ENCODE results near the gene DDX54.

DDX54 gene

DNA sequence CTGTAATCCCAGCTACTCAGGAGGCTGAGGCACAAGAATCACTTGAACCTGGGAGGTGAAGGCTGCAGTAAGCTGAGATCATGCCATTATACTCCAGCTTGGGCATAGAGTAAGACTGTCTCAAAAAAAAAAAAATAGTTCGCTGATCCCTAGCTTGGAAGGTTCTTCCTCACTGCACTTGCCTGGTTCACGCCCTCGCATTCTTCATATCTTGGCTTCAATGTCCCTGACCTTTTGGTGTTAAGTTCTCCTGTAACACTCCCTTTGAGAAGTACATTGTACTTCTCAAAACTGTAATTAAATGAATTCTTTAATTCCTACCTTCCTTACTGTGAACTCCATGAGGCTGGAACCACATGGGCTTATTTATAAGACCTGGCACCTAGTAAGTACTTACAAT, 19.5 kb upstream of the DDX54 start:
- Histone ChIP-seq H3K9ac (ENCODE audit: low read length) (peak overlapping the region; percentile 32; the same call in 1 of the 2 replicates), H3K9me2 (ENCODE audit: low read depth, low read length) (no peaks in the 10 kb centered on the region), H3K4me3 (ENCODE audit: low read depth, low read length, poor library complexity, severe bottlenecking) (no peak overlapping the region), H4K20me1 (ENCODE audit: insufficient read depth, low read length) (no peaks in the 10 kb centered on the region), H3F3A (ENCODE audit: insufficient read depth, low read length) (0 out of 2 replicates have a peak, but pooled peaks cover 6% of the 10 kb centered on the region), H3K4me1 (ENCODE audit: insufficient read depth, low read length, severe bottlenecking) (peaks cover 75% of the 10 kb centered on the region), H3K4me2 (ENCODE audit: low read length) (no peak overlapping the region; the same call in 1 of the 2 replicates), H2AFZ (ENCODE audit: low read length) (no peak overlapping the region), H3K9me3 (ENCODE audit: low read length) (no peaks in the 10 kb centered on the region), H3K27ac (ENCODE audit: low read depth, low read length, poor library complexity, severe bottlenecking) (peak overlapping the region; percentile 94), H3K27me3 (ENCODE audit: insufficient read depth, low read length) (no peaks in the 10 kb centered on the region), H3K79me2 (ENCODE audit: insufficient read depth, low read length) (no peaks in the 10 kb centered on the region), H3K36me3 (ENCODE audit: insufficient read depth, low read length) (peaks cover 21% of the 10 kb centered on the region)
- TF ChIP-seq, protein P1, sequence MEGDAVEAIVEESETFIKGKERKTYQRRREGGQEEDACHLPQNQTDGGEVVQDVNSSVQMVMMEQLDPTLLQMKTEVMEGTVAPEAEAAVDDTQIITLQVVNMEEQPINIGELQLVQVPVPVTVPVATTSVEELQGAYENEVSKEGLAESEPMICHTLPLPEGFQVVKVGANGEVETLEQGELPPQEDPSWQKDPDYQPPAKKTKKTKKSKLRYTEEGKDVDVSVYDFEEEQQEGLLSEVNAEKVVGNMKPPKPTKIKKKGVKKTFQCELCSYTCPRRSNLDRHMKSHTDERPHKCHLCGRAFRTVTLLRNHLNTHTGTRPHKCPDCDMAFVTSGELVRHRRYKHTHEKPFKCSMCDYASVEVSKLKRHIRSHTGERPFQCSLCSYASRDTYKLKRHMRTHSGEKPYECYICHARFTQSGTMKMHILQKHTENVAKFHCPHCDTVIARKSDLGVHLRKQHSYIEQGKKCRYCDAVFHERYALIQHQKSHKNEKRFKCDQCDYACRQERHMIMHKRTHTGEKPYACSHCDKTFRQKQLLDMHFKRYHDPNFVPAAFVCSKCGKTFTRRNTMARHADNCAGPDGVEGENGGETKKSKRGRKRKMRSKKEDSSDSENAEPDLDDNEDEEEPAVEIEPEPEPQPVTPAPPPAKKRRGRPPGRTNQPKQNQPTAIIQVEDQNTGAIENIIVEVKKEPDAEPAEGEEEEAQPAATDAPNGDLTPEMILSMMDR (IDR thresholded peaks at IDR 0.05; ENCODE audit: low read length), result no peak
- TF ChIP-seq EZH2 (IDR thresholded peaks at IDR 0.05; ENCODE audit: borderline replicate concordance, low read length), result no peak

DNA sequence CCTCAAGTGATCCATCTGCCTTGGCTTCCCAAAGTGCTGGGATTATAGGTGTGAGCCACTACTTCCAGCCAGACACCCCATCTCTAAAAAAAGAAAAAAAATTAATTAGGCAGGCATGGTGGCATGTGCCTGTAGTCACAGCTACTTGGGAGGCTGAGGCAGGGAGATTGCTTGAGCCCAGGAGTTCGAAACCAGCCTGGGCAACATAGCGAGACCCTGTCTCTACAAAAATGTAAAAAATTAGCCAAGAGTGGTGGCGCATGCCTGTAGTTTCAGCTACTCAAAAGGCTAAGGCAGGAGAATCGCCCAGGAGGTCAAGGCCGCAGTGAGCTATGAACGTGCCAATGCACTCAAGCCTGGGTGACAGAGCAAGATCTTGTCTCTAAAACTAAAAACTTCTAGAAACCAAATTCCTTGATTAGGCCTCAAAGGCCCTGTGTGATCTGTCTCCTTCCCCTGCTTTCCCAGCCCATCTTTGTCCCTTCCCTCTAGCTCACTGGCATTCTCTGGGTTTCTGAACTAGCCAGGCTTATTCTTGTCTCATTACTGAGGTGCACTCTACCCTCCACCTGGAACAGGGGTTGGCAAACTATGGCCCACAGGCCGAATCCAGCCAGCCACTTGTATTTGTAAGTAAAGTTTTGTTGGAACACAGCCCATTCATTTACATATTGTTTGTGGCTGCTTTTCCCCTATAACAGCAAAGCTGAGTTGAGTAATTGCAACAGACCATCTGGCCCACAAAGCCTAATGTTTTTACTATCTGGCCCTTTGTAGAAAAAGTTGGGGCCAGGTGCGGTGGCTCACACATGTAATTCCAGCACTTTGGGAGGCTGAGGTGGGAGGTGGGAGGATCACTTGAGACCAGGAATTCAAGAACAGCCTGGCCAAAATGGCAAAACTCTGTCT, 18.8 kb upstream of the DDX54 start:
- H2AFZ ChIP-seq (ENCODE audit: low read length), result no peak overlapping the region

DNA sequence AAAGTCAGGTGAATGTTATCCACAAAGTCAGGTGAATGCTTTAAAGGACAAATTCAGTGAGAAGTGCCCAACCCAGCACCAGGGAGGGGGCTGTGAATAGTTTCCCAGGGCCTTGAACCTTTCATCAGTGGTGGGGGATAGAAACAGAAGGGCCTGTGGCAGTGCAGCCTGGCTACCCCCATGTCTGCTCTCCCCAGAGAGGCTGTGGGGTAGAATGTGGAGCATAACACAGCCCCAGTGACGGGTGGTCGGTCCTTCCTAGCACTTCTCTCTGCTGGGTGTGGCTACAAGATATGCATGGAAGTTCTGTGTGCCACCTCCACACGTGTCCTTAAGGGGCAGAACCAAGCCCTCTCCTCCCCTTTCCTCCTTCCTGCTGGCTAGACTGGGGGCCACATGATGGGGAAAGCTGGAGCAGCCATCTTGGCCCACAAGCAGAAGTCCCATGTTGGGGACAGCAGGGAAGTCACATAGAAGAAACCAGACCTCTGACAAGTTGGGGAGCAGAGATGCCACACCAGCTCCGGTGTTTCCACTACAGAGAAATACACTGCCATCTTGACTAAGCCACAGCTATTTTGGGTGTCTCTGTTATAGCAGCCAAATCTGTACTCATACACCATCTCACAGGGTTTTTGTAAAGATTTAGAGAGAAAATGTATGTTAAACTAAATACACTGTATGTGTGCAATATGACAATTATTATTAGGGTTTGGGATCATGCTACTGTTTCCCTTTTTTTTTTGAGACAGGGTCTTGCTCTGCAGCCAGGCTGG, 17.2 kb upstream of the DDX54 start:
- H3K27me3 ChIP-seq (ENCODE audit: insufficient read depth, low read length), result no peaks in the 10 kb centered on the region
- no peaks in the 10 kb centered on the region for H3F3A ChIP-seq (ENCODE audit: insufficient read depth, low read length)
- no peak overlapping the region for H3K4me3 ChIP-seq (ENCODE audit: low read depth, low read length, poor library complexity, severe bottlenecking)
- H3K27ac ChIP-seq (ENCODE audit: low read depth, low read length, poor library complexity, severe bottlenecking), result peak overlapping the region; percentile 94
- H3K4me2 ChIP-seq (ENCODE audit: low read length), result no peak overlapping the region
- H3K4me1 ChIP-seq (ENCODE audit: insufficient read depth, low read length, severe bottlenecking), result peaks cover 65% of the 10 kb centered on the region
- no peak overlapping the region; the same call in 1 of the 2 replicates for H3K9ac ChIP-seq (ENCODE audit: low read length)
- TF ChIP-seq EZH2 (IDR thresholded peaks at IDR 0.05; ENCODE audit: borderline replicate concordance, low read length), result no peak
- TF ChIP-seq, protein P1 (IDR thresholded peaks at IDR 0.05; ENCODE audit: low read length), result no peak
- H3K9me3 ChIP-seq (ENCODE audit: low read length), result no peaks in the 10 kb centered on the region
- no peak overlapping the region for H2AFZ ChIP-seq (ENCODE audit: low read length)
- no peaks in the 10 kb centered on the region for H4K20me1 ChIP-seq (ENCODE audit: insufficient read depth, low read length)
- H3K9me2 ChIP-seq (ENCODE audit: low read depth, low read length), result no peaks in the 10 kb centered on the region
- H3K79me2 ChIP-seq (ENCODE audit: insufficient read depth, low read length), result no peaks in the 10 kb centered on the region
- peaks cover 19% of the 10 kb centered on the region for H3K36me3 ChIP-seq (ENCODE audit: insufficient read depth, low read length)

More for the DNA sequence above, 18.8 kb upstream of the DDX54 start:
- Histone ChIP-seq H3K79me2 (ENCODE audit: insufficient read depth, low read length) (no peaks in the 10 kb centered on the region), H3K27ac (ENCODE audit: low read depth, low read length, poor library complexity, severe bottlenecking) (peak overlapping the region; percentile 94), H3K4me3 (ENCODE audit: low read depth, low read length, poor library complexity, severe bottlenecking) (no peak overlapping the region), H3K4me2 (ENCODE audit: low read length) (peak overlapping the region; percentile 5; the same call in 1 of the 2 replicates), H3K9me3 (ENCODE audit: low read length) (no peaks in the 10 kb centered on the region), H3K27me3 (ENCODE audit: insufficient read depth, low read length) (no peaks in the 10 kb centered on the region), H4K20me1 (ENCODE audit: insufficient read depth, low read length) (no peaks in the 10 kb centered on the region), H3K4me1 (ENCODE audit: insufficient read depth, low read length, severe bottlenecking) (peaks cover 68% of the 10 kb centered on the region), H3K9ac (ENCODE audit: low read length) (peak overlapping the region; percentile 32), H3F3A (ENCODE audit: insufficient read depth, low read length) (0 out of 2 replicates have a peak, but pooled peaks cover 2% of the 10 kb centered on the region), H3K36me3 (ENCODE audit: insufficient read depth, low read length) (peaks cover 19% of the 10 kb centered on the region), H3K9me2 (ENCODE audit: low read depth, low read length) (no peaks in the 10 kb centered on the region)
- no peak for TF ChIP-seq EZH2 (IDR thresholded peaks at IDR 0.05; ENCODE audit: borderline replicate concordance, low read length)
- TF ChIP-seq, protein P1 (IDR thresholded peaks at IDR 0.05; ENCODE audit: low read length), result no peak
